GM19463 (cell line): ENCODE measurements around the gene RPS14.

Source experiments
- ATAC-seq: cut with Tn5 transposase; IDR thresholded peaks from one replicate; pipeline ENCODE4 v1.9.1; 2021; ENCODE audit warnings: mild to moderate bottlenecking, moderate library complexity; ENCODE audit not compliant: unreplicated experiment

RPS14 gene

DNA sequence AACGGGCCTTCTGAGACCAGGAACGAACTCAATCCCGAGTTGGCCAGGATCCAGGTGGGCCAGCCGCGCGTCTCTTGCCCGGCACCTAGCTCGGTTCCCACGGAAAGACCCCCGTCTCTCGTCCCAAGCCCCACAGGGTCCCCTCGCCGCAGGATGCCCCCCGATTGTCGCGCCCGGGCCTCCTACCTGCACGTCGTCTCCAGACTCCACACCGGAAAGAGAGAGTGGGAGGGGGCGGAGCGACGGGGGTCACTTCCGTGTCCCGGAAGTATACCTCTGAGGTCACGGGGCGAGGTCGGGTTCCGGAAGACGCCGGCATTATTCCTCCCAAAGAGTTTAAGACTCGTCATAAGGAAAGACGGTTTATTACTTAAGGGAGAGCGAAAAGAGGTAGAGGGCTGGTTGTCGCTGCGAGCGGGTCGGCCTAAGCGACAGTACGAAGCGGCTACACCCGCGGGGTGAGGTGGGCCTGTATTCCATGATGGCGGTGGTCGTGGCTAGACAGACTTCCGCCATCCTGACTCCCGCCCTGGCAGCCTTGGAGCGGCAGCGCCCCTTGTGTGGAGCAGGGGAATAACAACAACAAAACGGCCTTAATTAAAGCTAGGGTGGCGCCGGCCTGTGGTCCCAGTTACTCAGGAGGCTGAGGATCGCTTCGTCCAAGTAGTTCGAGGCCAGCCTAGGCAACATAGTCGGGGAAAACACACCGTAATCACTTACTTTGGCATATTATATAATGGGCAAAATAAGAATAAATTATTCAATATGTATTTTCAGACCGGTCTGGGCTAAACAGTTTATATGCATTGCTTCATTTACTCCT is at the start of gene RPS14:
Gene RPS14 (minus strand): TSS at position 223 of the 823 bp plus-strand sequence. CDS start 2,006 bp downstream, outside the sequence.
- ATAC-seq, result peak; percentile 90

DNA sequence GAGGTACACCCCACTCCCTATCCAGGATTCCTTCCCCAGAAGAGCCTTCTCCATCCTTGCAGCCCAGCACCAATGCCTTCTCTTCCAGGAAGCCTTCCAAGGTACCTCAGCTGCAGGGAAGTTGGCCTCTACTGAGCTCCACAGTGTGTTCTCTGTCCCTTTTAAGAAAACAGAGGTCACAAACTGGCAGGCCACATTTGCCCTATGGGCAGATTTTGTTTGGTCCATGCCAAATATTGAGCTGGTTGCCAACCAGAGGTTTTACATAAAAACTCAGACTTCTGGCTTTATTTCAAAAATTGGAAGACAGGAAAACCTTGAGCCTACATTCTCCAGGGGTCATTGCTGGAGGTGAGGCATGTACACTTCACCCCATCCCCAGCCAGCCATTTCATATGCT is 49.4 kb upstream of the RPS14 start:
- no peak for ATAC-seq

DNA sequence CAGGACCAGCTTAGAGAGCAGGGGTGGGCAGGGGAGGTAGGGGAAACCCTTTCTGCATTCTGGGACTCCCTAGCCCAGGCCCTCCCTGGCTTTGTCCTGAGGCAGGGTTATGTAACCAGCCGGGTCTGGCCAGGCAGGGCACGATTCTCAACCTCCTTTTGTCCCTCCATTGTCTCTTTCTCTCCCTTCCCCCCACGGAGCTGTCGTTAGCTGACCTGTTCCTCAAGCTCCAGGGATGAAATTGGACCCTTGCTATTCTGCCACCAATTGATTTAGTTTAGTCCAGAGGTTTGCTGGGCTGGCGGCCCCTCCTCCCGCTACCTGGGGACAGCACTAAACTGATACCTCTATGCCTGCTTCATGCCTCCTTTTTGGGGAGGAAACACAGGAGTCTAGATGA is 49.0 kb upstream of the RPS14 start:
- no peak for ATAC-seq

DNA sequence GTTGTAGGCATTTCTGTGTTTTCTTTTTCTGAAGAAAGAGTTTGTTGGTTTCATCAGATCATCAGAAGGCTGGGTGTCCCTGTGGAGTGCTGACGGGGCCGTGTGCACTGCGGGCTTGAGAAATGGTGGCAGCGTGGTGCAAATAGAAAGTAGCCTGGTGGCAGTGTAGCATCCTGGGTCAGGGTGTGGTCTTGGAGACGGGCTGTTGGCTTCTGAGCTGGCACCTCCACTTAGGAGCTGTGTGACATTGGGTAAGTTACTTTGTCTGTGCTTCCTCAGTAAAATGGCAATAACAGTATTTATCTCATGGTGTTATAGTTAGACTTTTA is 48.4 kb upstream of the RPS14 start:
- no peak for ATAC-seq

DNA sequence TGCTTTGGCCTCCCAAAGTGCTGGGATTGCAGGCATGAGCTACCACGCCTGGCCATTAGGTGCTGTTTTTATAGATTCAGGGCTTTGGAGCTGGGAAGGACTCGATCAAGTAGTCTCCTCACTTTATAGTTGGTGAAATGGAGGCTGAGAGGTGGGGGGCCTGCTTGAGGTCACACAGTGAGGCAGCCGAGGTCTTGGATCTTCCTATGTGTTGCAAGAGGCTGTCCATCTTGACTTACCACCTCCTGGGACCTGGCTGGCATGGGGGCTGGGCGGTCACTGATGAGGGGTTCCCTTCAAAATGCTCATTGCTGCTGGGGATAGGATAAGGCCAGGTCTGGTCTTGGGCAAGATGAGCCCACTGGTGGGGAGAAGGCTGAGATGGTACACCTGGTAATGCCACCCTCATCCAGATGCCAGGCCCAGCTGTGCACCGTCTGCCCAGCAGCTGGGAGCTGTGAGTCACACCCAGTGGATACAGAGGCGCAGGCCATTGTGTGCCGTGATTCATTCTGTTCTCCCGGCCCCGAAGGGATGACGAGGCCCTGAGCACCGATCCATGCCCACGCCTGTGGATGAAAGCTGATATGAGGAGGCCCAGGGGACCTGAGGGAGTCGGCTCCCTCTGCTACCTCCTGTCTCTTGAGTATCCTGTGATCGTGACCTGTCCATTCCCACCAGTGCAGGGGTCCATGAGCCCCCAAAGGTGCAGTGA is 47.9 kb upstream of the RPS14 start:
- no peak for ATAC-seq

DNA sequence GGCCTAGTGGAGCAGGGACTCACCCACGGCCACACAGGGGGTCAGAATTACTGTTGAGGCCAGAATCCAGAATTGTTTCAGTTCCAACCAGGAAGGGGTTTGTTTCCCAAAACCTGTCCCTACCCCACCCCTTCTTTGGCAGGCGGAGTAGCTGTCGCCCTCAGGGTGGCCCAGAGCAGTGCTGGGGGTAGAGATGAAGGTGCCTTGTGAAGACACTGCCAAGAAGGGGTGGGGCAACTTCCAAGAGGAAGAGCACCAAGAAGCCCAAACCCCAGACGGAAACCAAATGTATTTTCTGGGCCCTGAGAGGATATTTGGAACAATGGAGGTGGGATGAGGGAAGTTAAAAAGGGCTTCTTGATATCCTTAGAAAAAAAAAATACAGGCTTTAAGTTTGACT is 47.0 kb upstream of the RPS14 start:
- ATAC-seq, result no peak

DNA sequence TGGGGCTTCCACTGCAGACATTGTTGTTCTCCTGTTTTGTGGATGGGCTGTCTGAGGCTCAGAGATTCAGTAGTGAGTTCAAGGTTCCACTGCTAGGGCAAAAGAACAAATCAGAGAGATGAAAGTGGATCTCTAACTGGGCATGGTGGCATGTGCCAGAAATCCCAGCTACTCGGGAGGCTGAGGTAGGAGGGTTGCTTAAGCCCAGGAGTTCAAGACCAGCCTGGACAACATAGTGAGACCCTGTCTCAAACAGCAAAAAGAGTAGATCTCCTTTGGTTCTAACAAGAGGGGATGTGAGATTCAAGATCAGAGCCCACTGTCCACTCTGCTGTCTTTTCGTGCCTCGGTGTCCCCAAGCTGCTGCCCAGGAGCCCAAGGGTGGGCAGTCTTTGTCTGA is 46.6 kb upstream of the RPS14 start:
- ATAC-seq, result no peak

DNA sequence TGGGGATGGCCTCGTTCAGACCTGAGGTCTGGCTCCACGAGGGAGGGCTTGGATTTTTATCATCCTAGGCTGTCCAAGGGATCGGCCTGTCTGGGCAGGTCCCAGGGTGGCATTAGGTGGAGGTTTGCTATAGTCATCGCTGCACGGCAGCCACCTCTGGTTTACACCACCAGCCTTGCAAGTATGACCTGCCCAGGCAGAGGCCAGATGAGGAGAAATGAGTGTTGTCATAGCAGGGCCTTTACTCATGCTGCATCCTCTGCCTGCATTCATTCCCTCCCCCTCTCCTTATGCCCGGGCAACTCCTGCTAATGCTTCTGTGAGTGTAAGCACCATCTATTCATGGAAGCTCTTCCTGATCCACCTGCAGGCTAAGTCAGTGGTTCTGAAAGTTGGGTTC is 43.1 kb upstream of the RPS14 start:
- no peak for ATAC-seq

DNA sequence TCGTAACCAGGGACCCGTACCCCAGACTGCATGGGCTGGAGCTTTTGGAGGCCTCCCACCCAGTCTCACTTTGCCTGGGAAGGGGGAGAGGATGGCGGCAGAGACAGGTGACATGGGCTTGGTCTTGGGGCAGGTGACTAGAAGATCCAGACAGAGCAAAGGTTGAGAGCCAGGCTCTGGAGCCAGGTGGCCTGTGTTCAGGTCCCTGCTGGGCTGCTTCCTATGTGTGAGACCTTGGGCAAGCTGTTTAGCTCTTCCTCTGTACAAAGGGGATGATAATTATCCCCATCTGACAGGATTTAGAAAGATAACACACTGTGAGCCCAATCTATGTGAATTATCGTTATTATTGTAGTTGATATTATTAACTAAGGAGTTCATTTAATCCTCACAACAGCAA is 42.3 kb upstream of the RPS14 start:
- no peak for ATAC-seq

DNA sequence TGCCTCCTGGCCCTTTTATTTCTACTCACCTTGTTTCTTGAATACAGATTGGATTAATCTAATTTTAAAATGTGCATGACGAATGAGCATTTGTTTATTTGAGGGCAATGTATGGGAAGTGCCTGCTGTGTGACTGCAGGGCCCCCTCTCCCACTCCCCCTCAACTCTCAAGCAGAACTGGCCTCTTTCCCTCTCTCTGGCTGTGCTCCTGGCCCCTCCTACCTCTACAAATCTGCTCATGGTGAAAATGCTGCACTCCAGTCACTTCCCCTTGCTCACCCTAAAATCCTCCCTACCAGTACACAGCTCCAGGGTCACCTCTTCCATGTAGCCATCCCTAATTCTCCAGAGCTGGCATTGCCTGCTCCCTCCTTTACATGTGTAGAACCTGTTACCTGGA is 41.2 kb upstream of the RPS14 start:
- no peak for ATAC-seq

DNA sequence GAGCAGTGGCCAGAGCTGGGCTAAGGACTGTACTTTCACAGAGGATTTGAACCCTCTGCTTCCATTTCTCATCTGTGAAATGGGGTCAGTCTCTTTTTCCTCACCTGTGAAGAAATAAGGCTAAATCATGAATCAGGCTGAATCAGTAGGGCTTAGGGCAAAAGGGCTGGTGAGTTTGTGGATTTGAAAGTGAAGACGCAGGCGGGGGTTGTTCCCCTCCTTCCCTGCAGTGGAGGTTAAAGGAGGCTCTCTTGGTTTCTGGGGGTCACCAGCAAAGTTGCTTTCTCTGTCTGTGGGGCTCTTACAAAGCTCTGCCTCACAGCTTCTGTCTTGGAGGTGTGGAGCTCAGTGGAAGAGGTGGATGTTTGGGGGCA is 40.7 kb upstream of the RPS14 start:
- ATAC-seq, result no peak

DNA sequence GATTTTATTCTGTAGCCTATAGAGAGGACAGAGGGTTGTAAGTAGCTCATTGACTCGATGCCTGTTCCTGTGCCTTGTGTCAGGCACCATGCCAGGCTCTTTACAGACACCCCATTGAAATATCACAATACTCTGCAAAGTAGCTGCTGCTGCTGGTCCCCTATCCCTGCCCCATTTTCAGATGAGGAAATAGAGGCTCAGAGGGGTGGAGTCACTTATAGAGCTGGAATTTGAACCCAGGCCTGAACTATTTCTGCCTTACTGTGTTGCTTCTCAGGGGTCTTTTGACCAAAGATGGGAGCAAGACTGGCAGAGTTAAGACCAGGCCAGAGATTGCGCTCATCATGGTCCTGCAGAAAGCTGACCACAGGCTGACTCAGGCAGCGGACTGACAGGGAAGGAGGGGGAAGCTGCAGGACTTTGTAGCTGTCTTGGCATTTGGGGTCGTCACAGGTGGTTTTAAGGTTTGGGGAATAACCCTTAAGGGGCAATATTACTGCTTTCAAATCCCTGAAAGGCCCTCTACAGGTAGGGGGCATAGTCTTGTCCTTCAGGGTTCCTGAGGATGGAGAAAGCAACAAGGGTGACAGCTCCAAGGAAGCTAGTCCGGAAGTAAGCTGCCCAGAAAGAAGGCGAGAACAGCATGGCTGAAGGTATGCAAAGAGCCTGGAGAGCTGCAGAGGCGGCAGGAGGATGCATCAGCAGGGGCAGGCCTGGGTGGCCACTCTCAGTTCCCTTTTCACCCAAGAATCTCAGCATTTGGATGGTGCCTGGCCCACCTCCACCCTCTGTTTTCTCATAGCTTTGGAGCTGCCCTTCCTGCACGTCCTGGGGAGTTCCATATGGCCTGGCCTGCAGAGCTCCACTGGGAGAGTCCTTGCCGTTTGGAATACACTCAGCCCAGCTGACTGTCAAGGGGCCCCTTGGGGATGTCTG is 40.1 kb upstream of the RPS14 start:
- ATAC-seq, result peak; percentile 81

DNA sequence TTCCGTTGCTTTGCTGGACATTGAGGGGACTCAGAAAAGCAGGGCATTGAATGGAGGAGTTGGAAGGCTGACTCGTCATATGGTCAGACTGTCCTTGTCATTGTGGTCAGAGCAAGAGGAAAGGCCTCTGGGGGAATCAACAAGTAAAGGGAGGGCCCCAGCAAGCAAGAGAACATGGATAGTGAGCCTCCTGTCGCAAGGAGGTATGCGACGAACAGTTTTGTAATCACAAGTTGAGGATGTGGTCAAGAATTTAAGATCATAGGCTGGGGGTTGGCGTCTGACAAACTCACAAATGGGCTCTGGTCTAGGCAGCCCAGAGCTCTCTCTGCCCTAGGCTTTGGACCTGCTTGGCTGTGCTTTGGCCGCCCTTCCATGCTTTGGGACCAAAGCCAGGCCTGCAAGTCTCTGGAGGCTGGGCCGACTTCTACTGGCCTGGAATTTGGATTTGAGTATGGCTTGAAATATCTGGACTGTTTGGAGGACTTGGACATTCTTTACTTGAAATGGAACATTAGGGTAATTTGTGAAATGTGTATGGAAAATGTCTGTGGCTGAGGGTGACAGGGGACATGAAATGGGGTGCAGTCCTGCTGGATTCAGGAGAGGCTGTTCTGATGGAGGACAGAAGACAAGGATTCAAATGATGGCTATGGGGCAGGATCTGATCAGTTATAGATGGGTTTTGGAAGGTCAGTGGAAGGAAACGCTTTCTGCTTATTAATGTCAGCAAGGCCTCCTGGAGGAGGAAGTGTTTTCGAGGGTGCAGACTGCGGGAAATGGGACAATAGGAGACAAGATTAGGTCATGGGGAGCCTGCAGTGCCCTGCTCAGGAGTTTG is 39.2 kb upstream of the RPS14 start:
- ATAC-seq, result no peak

DNA sequence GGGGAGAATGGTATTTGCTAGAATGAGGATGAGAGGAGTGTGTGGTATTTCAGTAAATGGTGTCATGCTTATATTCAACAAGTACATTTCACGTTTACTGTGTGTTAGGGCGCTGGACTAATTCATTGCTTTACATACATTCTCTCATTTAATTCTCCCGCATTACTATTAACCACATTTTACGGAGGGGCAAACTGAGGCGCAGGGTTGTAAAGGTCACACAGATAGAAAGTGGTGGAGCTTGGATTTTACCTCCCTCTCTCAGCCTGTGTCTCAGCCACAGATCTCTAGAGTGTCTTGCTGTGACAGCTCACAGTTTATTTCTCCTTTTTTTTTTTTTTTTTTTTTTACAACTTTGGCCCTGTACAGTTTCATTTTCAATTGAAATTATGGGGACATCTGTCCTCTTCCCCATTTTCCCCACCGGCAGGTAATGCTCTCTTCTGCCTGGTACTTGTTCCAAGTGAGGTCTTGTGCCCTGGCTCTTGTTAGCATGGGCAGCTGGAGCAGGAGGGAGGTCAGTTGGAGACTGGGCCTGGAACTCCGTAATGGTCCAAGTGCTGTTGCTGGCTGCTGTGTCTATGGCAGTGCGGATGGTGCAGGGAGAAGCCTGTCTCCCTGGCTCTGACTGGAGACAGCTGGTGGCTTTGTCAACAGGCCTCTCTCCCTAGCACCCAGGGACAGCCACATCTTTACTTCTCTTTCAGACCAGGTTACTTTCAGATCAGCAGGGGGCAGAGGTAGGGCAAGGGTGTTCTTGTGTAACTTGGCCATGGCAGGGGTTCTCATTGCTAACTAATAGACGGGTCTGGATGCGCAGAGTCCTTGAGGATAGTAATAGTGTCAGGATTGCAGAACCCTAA is 37.9 kb upstream of the RPS14 start:
- ATAC-seq, result peak; percentile 23

DNA sequence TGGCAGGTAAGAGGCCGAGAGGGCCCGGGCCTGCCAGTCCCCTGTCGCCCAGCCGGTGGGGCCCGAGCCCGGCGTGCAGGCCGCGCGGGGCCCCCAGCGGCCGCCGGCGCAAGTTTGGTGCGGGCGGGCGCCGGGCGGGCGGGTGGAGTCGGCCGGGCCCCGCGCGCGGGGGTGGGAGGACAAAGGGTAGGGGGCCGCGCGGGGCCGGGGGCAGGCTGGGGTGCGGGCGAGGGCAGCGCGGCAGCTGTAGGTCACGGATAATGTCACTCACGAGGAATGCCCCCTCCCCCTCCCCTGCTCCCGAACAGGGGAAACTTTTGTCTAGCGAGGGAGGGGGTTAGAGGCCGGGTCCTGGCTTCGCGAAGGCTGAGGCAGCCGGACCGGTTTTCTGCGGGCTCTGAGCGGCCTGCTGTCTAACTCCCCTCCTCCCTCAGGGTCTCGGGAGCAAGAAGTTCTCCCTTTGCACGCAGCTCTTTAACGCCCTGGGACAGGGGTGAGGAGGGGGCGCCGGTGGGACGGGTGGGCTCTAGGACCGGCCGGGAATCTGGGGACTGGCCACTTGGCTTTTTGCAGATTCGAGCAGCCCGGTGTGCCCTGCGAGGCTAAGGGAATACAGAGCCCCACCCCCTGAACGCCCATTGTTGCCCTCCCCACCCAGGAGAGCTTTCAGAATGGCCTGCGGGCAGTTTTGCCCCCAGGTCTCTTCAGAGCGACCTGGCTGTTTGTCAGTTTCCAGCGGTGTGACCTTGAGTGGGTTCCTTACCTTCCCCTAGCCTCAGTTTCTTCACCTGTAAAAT is 37.1 kb upstream of the RPS14 start:
- ATAC-seq, result no peak

DNA sequence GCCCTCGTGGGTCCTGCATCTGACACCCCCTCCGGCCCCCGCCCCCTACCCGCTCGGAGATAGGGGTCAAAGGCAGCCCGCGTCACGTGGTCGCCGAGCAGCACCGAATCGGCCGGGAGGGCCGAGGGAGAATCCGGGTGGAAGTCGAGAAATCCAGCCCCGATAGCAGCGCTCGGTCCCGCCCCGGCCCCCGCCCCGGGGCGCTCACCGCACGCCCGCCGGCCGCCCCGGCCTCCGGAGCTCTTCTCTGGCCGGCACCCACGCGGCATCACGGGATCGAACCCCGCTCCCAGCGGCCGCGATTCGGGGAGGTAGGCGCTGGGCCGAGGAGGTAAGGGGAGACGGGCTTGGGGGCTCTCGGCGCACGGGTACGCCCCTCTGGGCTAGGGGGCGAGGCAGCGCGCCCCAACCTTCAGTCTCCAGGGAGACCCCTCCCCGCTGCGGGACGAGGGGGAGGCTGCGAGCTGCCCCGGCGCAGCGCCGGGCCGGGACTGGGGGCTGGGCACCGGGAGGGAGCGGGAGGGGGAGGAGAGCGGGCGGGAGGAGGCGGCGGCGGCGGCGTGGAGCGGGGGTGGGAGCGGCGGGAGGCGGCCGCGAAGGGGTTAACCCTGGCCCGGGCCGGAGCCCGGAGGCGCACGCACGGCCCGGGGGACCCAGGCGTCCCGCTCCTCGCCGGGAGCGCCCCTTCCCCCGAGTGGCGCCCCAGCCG is 36.3 kb upstream of the RPS14 start:
- no peak for ATAC-seq

DNA sequence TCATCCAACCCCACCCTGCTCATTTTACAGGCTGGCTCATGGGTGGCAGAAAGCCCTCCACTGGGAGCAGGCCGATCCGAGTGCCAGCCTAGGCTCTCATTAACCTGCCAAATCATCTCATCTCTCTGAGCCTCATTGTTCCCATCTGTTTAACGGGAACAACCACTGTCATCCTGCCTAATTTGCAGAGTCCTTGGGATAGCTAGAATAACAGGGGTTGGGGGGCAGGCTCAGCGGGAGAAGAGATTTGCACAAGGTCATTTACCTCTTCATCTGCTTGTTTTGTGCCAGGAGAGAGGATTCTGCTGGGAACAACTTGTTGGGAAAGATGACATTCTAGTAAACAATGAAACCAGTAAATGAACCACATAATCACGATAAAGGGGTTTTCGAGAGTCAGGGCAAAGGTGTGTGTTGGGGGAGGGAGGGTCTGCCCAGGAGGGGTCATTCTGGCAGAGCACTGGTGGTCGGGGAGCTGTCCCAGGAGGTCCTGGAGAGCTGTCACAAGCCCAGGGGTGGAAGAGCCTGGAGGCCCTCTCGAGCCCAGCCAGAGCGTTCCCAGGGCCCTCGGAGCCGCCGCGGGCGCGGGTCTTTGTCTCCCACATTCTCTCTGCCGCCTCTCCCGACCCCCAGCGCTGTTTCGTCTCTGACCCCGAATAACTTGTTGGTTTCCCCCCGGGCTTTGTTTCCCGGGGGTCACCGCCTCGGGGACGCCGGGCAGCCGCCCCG is 35.6 kb upstream of the RPS14 start:
- ATAC-seq, result no peak

DNA sequence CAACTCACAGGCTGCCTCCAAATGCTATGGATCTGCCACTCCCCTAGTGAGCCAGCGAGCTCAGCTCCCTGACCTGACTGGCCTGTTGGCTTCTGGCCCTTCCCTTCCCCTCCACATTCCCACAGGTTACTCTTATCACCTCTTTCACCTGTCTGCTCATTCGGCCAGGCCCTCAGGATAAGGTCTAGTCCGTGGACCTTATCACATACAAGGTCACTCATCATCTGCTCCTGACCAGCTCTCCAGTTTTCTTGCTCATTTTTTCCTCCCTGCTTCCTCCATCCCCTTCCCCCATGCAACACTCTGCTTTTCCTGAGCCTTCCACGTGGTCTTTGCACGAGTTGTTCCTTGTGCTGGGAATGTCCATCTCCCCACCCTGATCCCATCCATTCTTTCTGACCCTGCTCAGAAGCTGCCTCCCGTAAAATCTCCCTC is 32.5 kb upstream of the RPS14 start:
- no peak for ATAC-seq
